ENCODE data around the gene COL6A5. TPM values are rescaled to one million over a fixed set of nuclear protein-coding genes. Genes with fewer than 3 reads are reported as not detected.
"Not testable (repeated sequence)": the region's sequence is repeated elsewhere in the genome, so short reads cannot be mapped to it uniquely, and the experiment has no call there.

Gene COL6A5
- total RNA-seq, 4 donors from 2014 or later = 0.11 TPM; not detected in 3

GRCh38 chr3:130425484-130425883, 80.0 kb downstream of the COL6A5 start:
- H3K27ac ChIP-seq = no peak overlapping the region
- no peak overlapping the region for H3K4me3 ChIP-seq (replicated peaks in 1 of 3)
- intact Hi-C loops (cut with DNase I) = no loop called here
- no peak for DNase-seq
- TF ChIP-seq CTCF (IDR thresholded peaks at IDR 0.05) = no peak
- TF ChIP-seq POLR2A (IDR thresholded peaks at IDR 0.05) = no peak
- no peaks in the 10 kb centered on the region for H3K4me1 ChIP-seq
- H3K27me3 ChIP-seq = no peaks in the 10 kb centered on the region
- WGBS, 2 donors = 83 to 89% methylated on average over 1 of the region's 1 CpG
- no peaks in the 10 kb centered on the region for H3K9me3 ChIP-seq
- no peaks in the 10 kb centered on the region for H3K36me3 ChIP-seq

DNA sequence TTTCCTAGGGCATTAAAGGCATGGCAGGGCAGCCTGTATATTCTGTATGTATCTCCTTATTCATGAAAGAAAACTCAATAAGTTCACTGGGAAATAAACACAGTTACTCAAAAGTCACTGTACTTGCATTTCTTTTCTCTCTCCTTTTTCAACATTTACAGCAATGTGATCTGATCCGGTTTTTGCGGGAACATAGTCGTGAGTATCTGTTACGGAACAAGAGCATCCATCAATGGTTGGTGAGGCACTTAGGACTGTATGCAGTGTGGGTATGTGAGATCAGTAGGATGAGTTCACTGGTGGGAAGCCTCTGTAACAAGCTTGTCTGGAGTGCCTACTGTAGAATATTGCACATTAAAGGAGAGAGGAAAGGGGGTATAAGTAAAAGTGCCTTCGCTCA, 80.7 kb downstream of the COL6A5 start:
- 78 to 97% methylated on average over 5 of the region's 5 CpGs for WGBS, 2 donors
- Histone ChIP-seq H3K4me3 (replicated peaks in 1 of 3) (no peak overlapping the region), H3K27ac (no peak overlapping the region), H3K4me1 (no peaks in the 10 kb centered on the region), H3K27me3 (no peaks in the 10 kb centered on the region), H3K9me3 (no peaks in the 10 kb centered on the region), H3K36me3 (no peaks in the 10 kb centered on the region)
- intact Hi-C loops (cut with DNase I) = no loop called here
- TF ChIP-seq POLR2A (IDR thresholded peaks at IDR 0.05) (no peak), CTCF (IDR thresholded peaks at IDR 0.05) (no peak)
- DNase-seq = no peak

GRCh38 chr3:130428871-130429712, 83.6 kb downstream of the COL6A5 start:
- H3K4me1 ChIP-seq = no peaks in the 10 kb centered on the region
- H3K27ac ChIP-seq = no peak overlapping the region
- no peak for TF ChIP-seq CTCF (IDR thresholded peaks at IDR 0.05)
- no peak for TF ChIP-seq POLR2A (IDR thresholded peaks at IDR 0.05)
- 65 to 66% methylated on average over 5 of the region's 5 CpGs for WGBS, 2 donors
- DNase-seq = no peak
- H3K27me3 ChIP-seq = no peaks in the 10 kb centered on the region
- no peak overlapping the region for H3K4me3 ChIP-seq (replicated peaks in 1 of 3)
- H3K36me3 ChIP-seq = no peaks in the 10 kb centered on the region
- intact Hi-C loops (cut with DNase I) = no loop called here
- H3K9me3 ChIP-seq = no peaks in the 10 kb centered on the region

DNA sequence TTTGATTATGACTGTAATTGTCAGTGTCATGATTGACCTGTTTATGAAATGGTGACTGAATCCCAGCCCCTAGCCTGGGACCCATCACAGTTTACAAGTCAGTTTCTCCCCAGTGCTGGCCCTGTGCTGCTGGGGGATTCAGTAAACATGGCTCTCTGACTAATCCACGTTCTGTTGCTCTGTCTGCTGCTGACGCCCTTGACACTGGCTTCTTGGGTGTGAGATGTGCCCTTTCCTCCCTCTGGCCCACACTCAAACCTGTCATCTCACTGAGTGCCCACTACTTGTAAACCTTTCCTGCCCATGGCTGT, 84.2 kb downstream of the COL6A5 start:
- no peak for DNase-seq
- H3K36me3 ChIP-seq = no peaks in the 10 kb centered on the region
- H3K4me1 ChIP-seq = no peaks in the 10 kb centered on the region
- no peak overlapping the region for H3K27ac ChIP-seq
- intact Hi-C loops (cut with DNase I) = no loop called here
- H3K27me3 ChIP-seq = no peaks in the 10 kb centered on the region
- no peaks in the 10 kb centered on the region for H3K9me3 ChIP-seq
- WGBS, 2 donors = 70 to 85% methylated on average over 2 of the region's 2 CpGs
- H3K4me3 ChIP-seq (replicated peaks in 1 of 3) = no peak overlapping the region
- TF ChIP-seq POLR2A (IDR thresholded peaks at IDR 0.05) (no peak), CTCF (IDR thresholded peaks at IDR 0.05) (no peak)

DNA sequence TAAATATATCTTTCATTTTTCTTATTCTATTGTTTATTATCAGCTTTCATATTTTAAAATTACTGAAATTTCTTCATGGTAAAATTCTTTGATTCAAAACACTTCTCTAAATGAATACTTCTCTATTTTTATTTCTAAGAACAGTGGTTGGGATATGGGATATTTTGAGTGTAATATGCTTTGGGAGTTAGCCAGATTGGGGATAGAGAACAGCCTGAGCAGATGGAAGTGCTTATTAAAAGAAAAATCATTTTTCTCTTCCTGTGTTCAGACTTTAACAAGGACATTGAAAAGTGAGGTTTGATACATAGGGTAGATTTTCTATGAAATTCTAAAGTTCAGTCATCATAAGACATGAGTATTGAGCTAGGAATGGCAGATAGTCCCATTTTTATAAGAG, 84.8 kb downstream of the COL6A5 start:
- no peaks in the 10 kb centered on the region for H3K36me3 ChIP-seq
- intact Hi-C loops (cut with DNase I) = no loop called here
- no peak overlapping the region for H3K27ac ChIP-seq
- TF ChIP-seq POLR2A (IDR thresholded peaks at IDR 0.05) (no peak), CTCF (IDR thresholded peaks at IDR 0.05) (no peak)
- DNase-seq = no peak
- no peaks in the 10 kb centered on the region for H3K4me1 ChIP-seq
- no peaks in the 10 kb centered on the region for H3K9me3 ChIP-seq
- H3K4me3 ChIP-seq (replicated peaks in 1 of 3) = no peak overlapping the region
- H3K27me3 ChIP-seq = no peaks in the 10 kb centered on the region

DNA sequence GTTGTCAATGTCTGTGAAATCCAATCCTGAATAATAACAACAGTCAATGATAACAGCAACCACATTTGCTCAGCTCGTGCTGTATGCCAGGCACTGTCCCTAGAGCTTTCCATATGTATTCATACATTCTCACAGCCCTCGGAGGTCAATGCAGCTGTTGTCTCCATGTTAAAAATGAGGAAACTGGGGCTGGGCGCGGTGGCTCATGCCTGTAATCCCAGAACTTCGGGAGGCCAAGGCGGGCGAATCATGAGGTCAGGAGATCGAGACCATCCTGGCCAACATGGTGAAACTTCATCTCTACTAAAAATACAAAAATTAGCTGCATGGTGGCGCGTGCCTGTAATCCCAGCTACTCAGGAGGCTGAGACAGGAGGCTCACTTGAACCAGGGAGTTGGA, 86.6 kb downstream of the COL6A5 start:
- H3K9me3 ChIP-seq; H3K27ac ChIP-seq; H3K27me3 ChIP-seq; H3K4me3 ChIP-seq (replicated peaks in 1 of 3); intact Hi-C loops (cut with DNase I); H3K36me3 ChIP-seq; DNase-seq; H3K4me1 ChIP-seq: not testable (repeated sequence)
- 78 to 98% methylated on average over 8 to 10 of the region's 10 CpGs for WGBS, 2 donors

Data from thyroid gland (tissue), 4 donors.